ENCODE results near the gene BMPR1B. TPM values are rescaled to one million over a fixed set of nuclear protein-coding genes. Genes with fewer than 3 reads are reported as not detected.

The BMPR1B gene
- total RNA-seq, 1 experiment from 2014 or later: 0.35 TPM

GRCh38 chr4:95190751-95191436, 433.1 kb downstream of the BMPR1B start:
- no peak overlapping the region for H2BK120ac ChIP-seq (ENCODE audit: low read depth, low read length, poor library complexity, severe bottlenecking)
- no peak overlapping the region for H4K91ac ChIP-seq (ENCODE audit: insufficient read length, low read depth, low read length)
- no peaks in the 10 kb centered on the region for H3K79me1 ChIP-seq (ENCODE audit: insufficient read depth, low read depth, low read length, poor library complexity, severe bottlenecking)
- no peaks in the 10 kb centered on the region for H3K4me1 ChIP-seq (ENCODE audit: insufficient read depth, low read length)
- no peak overlapping the region for H3K18ac ChIP-seq (ENCODE audit: insufficient read length, low read depth, low read length)
- H3K27me3 Mint-ChIP-seq (ENCODE audit: low read depth): peaks cover 7% of the 10 kb centered on the region
- no peak for DNase-seq
- no peaks in the 10 kb centered on the region for H3K27me3 ChIP-seq (ENCODE audit: insufficient read depth, low read length)
- no peaks in the 10 kb centered on the region for H3K79me2 ChIP-seq (ENCODE audit: insufficient read depth, low read length)
- no peak overlapping the region for H2BK15ac ChIP-seq (ENCODE audit: low read depth, low read length)
- H3K27ac ChIP-seq (ENCODE audit: insufficient read length, low read depth, low read length): no peak overlapping the region
- TF ChIP-seq CTCF (conservative IDR thresholded peaks at IDR 0.05): no peak
- H3K4ac ChIP-seq (ENCODE audit: low read depth, low read length): no peak overlapping the region
- no peaks in the 10 kb centered on the region for H4K20me1 ChIP-seq (ENCODE audit: control insufficient read depth, insufficient read depth, insufficient read length)
- no peak overlapping the region; the same call in 1 of the 2 replicates for H3K14ac ChIP-seq (ENCODE audit: insufficient read depth, low read length)
- H3K4me3 Mint-ChIP-seq: no peak overlapping the region
- H2AFZ ChIP-seq (ENCODE audit: low read length): no peak overlapping the region
- no peak overlapping the region for H3K23ac ChIP-seq (ENCODE audit: insufficient read length, low read depth, low read length)
- no peak overlapping the region for H3K4me2 ChIP-seq (ENCODE audit: insufficient read depth, insufficient read length, low read length)
- H4K5ac ChIP-seq (ENCODE audit: insufficient read length, low read depth, low read length): no peak overlapping the region
- H3K56ac ChIP-seq (ENCODE audit: insufficient read length, low read depth, low read length): no peak overlapping the region
- no peak overlapping the region for H3K27ac Mint-ChIP-seq
- H3K4me1 Mint-ChIP-seq: peaks cover 8 to 10% of the 10 kb centered on the region in 2 experiments
- H3K9ac ChIP-seq (ENCODE audit: extremely low read depth, insufficient read length, low read length): no peak overlapping the region
- H3K36me3 Mint-ChIP-seq (ENCODE audit: insufficient read depth in 1 of 3, low read depth in 3 of 3): peaks cover 0 to 1% (median 0%) of the 10 kb centered on the region in 3 experiments; a peak in 1 of 7 replicates
- no peak overlapping the region for H2BK12ac ChIP-seq (ENCODE audit: insufficient read length, low read depth, low read length)
- H3K9me3 ChIP-seq (ENCODE audit: control insufficient read depth, low read depth, low read length): no peaks in the 10 kb centered on the region
- H2BK5ac ChIP-seq (ENCODE audit: insufficient read length, low read length): no peak overlapping the region
- H3K9me3 Mint-ChIP-seq: no peaks in the 10 kb centered on the region
- H2BK20ac ChIP-seq (ENCODE audit: low read depth, low read length, poor library complexity, severe bottlenecking): no peak overlapping the region
- WGBS (ENCODE audit: extremely low coverage, insufficient read length, low lambda C conversion rate): no CpG with 5 or more reads among the region's 9 CpGs
- no peak overlapping the region for H3T11ph ChIP-seq (ENCODE audit: low read length)
- no peak overlapping the region for H4K8ac ChIP-seq (replicated peaks; ENCODE audit: insufficient read length, low read depth, low read length)
- no peaks in the 10 kb centered on the region for H3K23me2 ChIP-seq (ENCODE audit: insufficient read length, low read depth, low read length, poor library complexity, severe bottlenecking)
- H2AK5ac ChIP-seq (ENCODE audit: insufficient read length, low read length): no peak overlapping the region

Measured in H9 (cell line).